Upper lobe of left lung (tissue), 6 donors: ENCODE measurements around the gene C15orf39. TPM values are rescaled to one million over a fixed set of nuclear protein-coding genes. Genes with fewer than 3 reads are reported as not detected.
"Not testable (repeated sequence)": the region's sequence is repeated elsewhere in the genome, so short reads cannot be mapped to it uniquely, and the experiment has no call there.

Experiments used
- ATAC-seq, 2 donors: fragments of 200-7000 bp; cut with Tn5 transposase; one replicate each; pipeline ENCODE4 v1.9.1; 2022; ENCODE audit warnings: mild to moderate bottlenecking in 2 of 2, moderate library complexity in 2 of 2; ENCODE audit not compliant: low FRiP score in 2 of 2
- DNase-seq, 2 donors: peaks; one replicate each; pipeline ENCODE4 v3.0.0-alpha.2; 2019 to 2020
- H3K27ac ChIP-seq, 4 donors: fragments of 200-600 bp; sonication (generic); one replicate each; pipeline ENCODE4 v1.5.1; 2016 to 2019
- H3K27me3 ChIP-seq, 4 donors: fragments of 200-600 bp; sonication (generic); one replicate each; pipeline ENCODE4 v1.5.1; 2017 to 2019
- H3K36me3 ChIP-seq, 4 donors: fragments of 200-600 bp; sonication (generic); one replicate each; pipeline ENCODE4 v1.5.1; 2016 to 2019
- H3K4me1 ChIP-seq, 4 donors: fragments of 200-600 bp; sonication (generic); one replicate each; pipeline ENCODE4 v1.5.1; 2018 to 2019
- H3K4me3 ChIP-seq, 4 donors: fragments of 200-600 bp; sonication (generic); one replicate each; pipeline ENCODE4 v1.5.1; 2017 to 2019; ENCODE audit warnings: mild to moderate bottlenecking in 2 of 4, moderate library complexity in 1 of 4
- H3K9me3 ChIP-seq, 4 donors: fragments of 200-600 bp; sonication (generic); one replicate each; pipeline ENCODE4 v1.5.1; 2018 to 2019
- EP300 ChIP-seq, 4 donors: sonication (generic); formaldehyde crosslinking; IDR thresholded peaks; one replicate each; pipeline ENCODE4 v1.5.1; 2017; ENCODE audit warnings: antibody characterized with exemption in 4 of 4, control low read depth in 2 of 4
- POLR2A ChIP-seq, 4 donors: fragments of 450-650 bp; IDR thresholded peaks; one replicate each; pipeline ENCODE4 v1.5.1; 2016 to 2017; ENCODE audit warnings: antibody characterized with exemption in 4 of 4, mild to moderate bottlenecking in 2 of 4
- POLR2AphosphoS5 ChIP-seq, 2 donors: sonication (generic); formaldehyde crosslinking; IDR thresholded peaks; one replicate each; pipeline ENCODE4 v1.5.1; 2017; ENCODE audit warnings: antibody characterized with exemption in 2 of 2
- WGBS, 2 donors: methylation state at CpG; one replicate each; pipeline ENCODE4 v1.1.5; 2017 to 2018; 5-methylcytosine and 5-hydroxymethylcytosine counted together
- total RNA-seq, 6 donors: library from RNA; depleted of rRNA in 4 of 6; stranded (reverse); fragments of >200 nt in 4 of 6; gene quantifications; one replicate each; pipeline versions ENCODE4 v1.1.0 to v1.2.1, GENCODE V29; 2016 to 2021
- TF ChIP-seq, protein P1 (sequence below), 6 experiments: fragments of 450-650 bp in 4 of 6; fragments of 200-600 bp in 2 of 6; sonication (generic) in 2 of 6; IDR thresholded peaks; one replicate each; pipeline ENCODE4 v1.5.1; 2016 to 2019; ENCODE audit warnings: antibody characterized with exemption in 6 of 6
- donor health status: DM: no; HTN: no; CAD: no; lungs with moderate emphysema.
- donor health status: DM: no; HTN: yes; CAD: no; lungs with severe emphysema.

C15orf39 gene
- total RNA-seq, 6 donors from 2014 or later, result 25.4 to 44.6 (median 37.5) TPM

DNA sequence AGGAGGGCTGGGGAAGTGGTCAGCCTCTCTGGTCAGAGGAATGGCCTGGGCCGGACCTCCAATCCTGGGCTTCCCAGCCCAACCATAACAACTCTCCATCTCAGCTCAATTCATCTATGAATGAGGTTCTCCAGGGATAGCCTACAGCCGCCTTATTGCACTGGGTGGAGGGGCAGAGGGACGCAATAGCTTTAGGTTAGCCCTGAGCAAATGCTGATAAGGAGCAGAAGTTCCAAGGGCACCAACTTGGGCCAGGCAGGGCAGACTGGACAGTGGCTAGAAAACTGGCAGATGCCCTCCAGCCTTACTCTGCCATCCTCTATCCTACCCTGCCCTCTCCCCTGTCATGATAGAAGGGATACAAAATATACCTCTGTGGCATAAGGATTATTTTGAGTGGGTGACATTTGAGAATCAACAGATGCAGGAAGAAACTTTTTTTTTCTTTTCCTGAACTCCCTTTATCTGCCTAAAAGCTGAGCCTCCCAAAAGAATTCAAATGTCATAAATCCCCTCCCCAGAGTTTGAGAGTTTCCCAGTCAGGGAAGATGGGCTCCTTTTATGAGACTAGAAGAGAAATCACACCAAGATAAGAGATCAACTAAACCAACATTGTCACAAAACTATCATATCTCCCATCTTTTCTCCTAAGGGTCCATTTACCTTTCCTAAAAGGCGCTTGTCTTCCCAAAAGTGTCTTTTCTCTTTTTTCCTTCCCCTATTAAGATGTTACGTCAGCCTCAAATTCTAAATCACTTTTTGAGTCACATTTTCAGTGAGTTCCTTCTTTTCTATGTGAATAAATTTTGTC lies 40.4 kb upstream of the C15orf39 start:
- WGBS, 2 donors, result 87 to 93% methylated on average over 5 of the region's 5 CpGs
- DNase-seq (no peak), ATAC-seq (no peak)
- no peaks in the 10 kb centered on the region for H3K36me3 ChIP-seq
- no peaks in the 10 kb centered on the region for H3K9me3 ChIP-seq
- no peak for TF ChIP-seq POLR2AphosphoS5 (IDR thresholded peaks at IDR 0.05)
- TF ChIP-seq, protein P1, sequence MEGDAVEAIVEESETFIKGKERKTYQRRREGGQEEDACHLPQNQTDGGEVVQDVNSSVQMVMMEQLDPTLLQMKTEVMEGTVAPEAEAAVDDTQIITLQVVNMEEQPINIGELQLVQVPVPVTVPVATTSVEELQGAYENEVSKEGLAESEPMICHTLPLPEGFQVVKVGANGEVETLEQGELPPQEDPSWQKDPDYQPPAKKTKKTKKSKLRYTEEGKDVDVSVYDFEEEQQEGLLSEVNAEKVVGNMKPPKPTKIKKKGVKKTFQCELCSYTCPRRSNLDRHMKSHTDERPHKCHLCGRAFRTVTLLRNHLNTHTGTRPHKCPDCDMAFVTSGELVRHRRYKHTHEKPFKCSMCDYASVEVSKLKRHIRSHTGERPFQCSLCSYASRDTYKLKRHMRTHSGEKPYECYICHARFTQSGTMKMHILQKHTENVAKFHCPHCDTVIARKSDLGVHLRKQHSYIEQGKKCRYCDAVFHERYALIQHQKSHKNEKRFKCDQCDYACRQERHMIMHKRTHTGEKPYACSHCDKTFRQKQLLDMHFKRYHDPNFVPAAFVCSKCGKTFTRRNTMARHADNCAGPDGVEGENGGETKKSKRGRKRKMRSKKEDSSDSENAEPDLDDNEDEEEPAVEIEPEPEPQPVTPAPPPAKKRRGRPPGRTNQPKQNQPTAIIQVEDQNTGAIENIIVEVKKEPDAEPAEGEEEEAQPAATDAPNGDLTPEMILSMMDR (IDR thresholded peaks at IDR 0.05), result no peak
- no peak for TF ChIP-seq POLR2A (IDR thresholded peaks at IDR 0.05)
- no peak for TF ChIP-seq EP300 (IDR thresholded peaks at IDR 0.05)
- no peaks in the 10 kb centered on the region for H3K27me3 ChIP-seq
- H3K4me3 ChIP-seq, result no peak overlapping the region
- H3K27ac ChIP-seq, result no peak overlapping the region
- H3K4me1 ChIP-seq, result peaks cover 0 to 8% (median 0%) of the 10 kb centered on the region in 4 donors

DNA sequence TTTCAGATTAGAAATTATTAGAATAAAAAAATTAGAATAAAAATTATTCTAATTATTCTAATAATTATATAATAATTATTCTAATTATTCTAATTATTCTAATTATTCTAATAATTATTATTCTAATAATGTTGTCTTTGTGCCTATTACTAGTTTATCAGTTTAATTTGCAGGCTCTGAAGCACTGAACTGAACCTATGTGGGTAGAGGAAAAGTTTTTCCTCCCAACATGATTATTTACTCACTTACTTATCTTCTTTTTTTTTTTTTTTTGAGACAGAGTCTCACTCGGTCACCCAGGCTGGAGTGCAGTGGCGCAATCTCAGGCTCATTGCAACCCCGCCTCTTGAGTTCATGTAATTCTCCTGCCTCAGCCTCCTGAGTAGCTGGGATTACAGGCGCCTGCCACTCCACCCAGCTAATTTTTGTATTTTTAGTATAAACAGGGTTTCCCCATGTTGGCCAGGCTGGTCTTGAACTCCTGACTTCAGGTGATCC lies 39.7 kb upstream of the C15orf39 start:
- no peak overlapping the region for H3K27ac ChIP-seq
- H3K27me3 ChIP-seq, result no peaks in the 10 kb centered on the region
- H3K4me1 ChIP-seq, result peaks cover 0 to 8% (median 0%) of the 10 kb centered on the region in 4 donors
- ATAC-seq, result peak in 1 of 2 donors; percentile 84
- peak in 1 of 2 donors; percentile 91 for DNase-seq
- H3K9me3 ChIP-seq, result no peaks in the 10 kb centered on the region
- no peak overlapping the region for H3K4me3 ChIP-seq
- TF ChIP-seq EP300 (IDR thresholded peaks at IDR 0.05) (no peak), POLR2AphosphoS5 (IDR thresholded peaks at IDR 0.05) (no peak), POLR2A (IDR thresholded peaks at IDR 0.05) (no peak)
- 25 to 57% methylated on average over 4 of the region's 4 CpGs for WGBS, 2 donors
- no peaks in the 10 kb centered on the region for H3K36me3 ChIP-seq

DNA sequence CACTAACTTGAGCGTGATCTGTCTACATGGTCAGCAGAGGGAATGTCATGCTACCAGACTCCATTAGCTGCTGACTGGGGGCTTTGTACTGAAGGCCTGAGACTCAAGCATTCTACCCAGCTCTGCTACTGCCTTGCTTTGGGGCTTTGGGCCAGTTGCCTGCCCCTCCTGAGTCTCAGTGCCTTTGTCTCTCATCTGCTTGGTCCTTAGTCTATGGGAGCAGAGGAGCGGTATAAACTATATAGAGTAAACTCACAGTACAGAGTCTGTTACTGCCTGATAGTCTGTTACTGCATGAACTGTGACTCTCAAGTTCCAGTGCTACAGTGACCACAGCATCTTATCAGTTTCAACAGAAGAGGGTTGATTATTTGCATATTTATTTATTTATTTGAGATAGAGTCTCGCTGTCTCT lies 38.5 kb upstream of the C15orf39 start:
- Histone ChIP-seq H3K9me3 (no peaks in the 10 kb centered on the region), H3K27me3 (no peaks in the 10 kb centered on the region), H3K36me3 (no peaks in the 10 kb centered on the region), H3K4me3 (no peak overlapping the region), H3K27ac (no peak overlapping the region), H3K4me1 (peaks cover 0 to 8% (median 0%) of the 10 kb centered on the region in 4 donors)
- no peak for TF ChIP-seq EP300 (IDR thresholded peaks at IDR 0.05)
- 95 to 100% methylated on average over 3 of the region's 3 CpGs for WGBS, 2 donors
- DNase-seq (no peak), ATAC-seq (no peak)

DNA sequence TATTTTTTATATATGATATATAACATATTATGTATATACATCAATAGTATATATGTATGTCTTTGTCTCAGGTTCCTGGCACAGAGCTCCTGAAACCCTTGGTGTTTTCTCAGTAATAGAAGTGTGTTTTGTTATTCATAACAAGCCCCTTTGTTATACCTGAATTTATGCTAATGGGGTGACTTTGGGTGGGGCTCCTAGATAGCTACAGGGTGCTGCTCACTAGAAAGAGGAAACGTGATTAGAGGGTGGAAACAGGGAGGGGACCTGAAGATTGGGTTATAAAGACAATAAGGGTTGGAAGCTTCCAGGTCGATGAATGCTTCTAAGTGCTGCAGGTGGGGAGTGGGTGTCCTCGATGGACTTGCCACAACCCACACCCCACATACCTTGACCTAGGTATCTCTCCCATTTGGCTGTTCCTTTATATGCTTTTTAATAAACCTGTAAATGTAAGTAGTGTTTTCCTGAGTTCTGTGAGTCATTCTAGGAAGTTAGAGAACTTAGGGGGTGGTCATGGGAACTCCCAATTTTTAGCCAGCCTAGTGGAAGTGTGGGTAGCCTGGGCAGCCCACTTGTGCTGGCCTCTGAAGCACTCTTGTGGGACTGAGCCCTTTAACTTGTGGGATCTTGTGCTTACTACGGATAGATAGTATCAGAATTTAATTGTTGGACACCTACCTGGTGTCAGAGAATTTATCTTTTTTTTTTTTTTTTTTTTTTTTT lies 36.9 kb upstream of the C15orf39 start:
- Histone ChIP-seq H3K36me3 (no peaks in the 10 kb centered on the region), H3K9me3 (no peaks in the 10 kb centered on the region), H3K4me3 (no peak overlapping the region), H3K27me3 (no peaks in the 10 kb centered on the region), H3K27ac (no peak overlapping the region), H3K4me1 (peaks cover 0 to 4% (median 0%) of the 10 kb centered on the region in 4 donors)
- 65 to 74% methylated on average over 4 of the region's 4 CpGs for WGBS, 2 donors
- no peak for TF ChIP-seq POLR2A (IDR thresholded peaks at IDR 0.05)
- no peak for TF ChIP-seq EP300 (IDR thresholded peaks at IDR 0.05)
- TF ChIP-seq, protein P1 (IDR thresholded peaks at IDR 0.05), result no peak
- ATAC-seq (no peak), DNase-seq (no peak)

- DNase-seq, H3K36me3 ChIP-seq, H3K4me3 ChIP-seq, H3K9me3 ChIP-seq, H3K27ac ChIP-seq, H3K27me3 ChIP-seq, ATAC-seq: not testable (repeated sequence)
- H3K4me1 ChIP-seq, result peaks cover 8 to 13% (median 11%) of the 10 kb centered on the region in 4 donors
- 76 to 85% methylated on average over 8 of the region's 8 CpGs for WGBS, 2 donors
Observed at GRCh38 chr15:75166489-75167063, 35.1 kb upstream of the C15orf39 start.
